RWPE2 (cell line): Measurements from ENCODE around the gene WDR5.

Experiments used
- ATAC-seq: fragments of 200-7000 bp; cut with Tn5 transposase; 3 replicates; pipeline ENCODE4 v1.9.1; 2021; ENCODE audit warnings: low read depth
- DNase-seq: peaks from one replicate; pipeline ENCODE4 v3.0.0-alpha.2; 2020; ENCODE audit warnings: low spot score
- H3K27ac ChIP-seq: fragments of 450-650 bp; 2 replicates; pipeline ENCODE4 v1.5.1; 2017; ENCODE audit warnings: mild to moderate bottlenecking; ENCODE audit not compliant: poor library complexity, severe bottlenecking
- H3K27me3 ChIP-seq: fragments of 250-450 bp; sonication (Bioruptor Pico); 2 replicates; pipeline ENCODE4 v1.5.1; 2021; ENCODE audit warnings: mild to moderate bottlenecking, moderate library complexity; ENCODE audit not compliant: insufficient read depth, poor library complexity, severe bottlenecking
- H3K36me3 ChIP-seq: fragments of 250-450 bp; sonication (Bioruptor Pico); 2 replicates; pipeline ENCODE4 v1.5.1; 2020; ENCODE audit warnings: low read depth, mild to moderate bottlenecking, moderate library complexity
- H3K4me1 ChIP-seq: fragments of 250-450 bp; sonication (Bioruptor Pico); 2 replicates; pipeline ENCODE4 v1.5.1; 2021; ENCODE audit warnings: mild to moderate bottlenecking, moderate library complexity; ENCODE audit not compliant: insufficient read depth, poor library complexity, severe bottlenecking
- H3K4me3 ChIP-seq: fragments of 250-450 bp; sonication (Bioruptor Pico); 2 replicates; pipeline ENCODE4 v1.5.1; 2021; ENCODE audit warnings: mild to moderate bottlenecking, moderate library complexity; ENCODE audit not compliant: severe bottlenecking
- H3K9me3 ChIP-seq: fragments of 250-450 bp; sonication (Bioruptor Pico); 2 replicates; pipeline ENCODE4 v1.5.1; 2021; ENCODE audit warnings: mild to moderate bottlenecking, moderate library complexity; ENCODE audit not compliant: severe bottlenecking
- CTCF ChIP-seq: fragments of 450-650 bp; IDR thresholded peaks from one replicate; pipeline ENCODE4 v1.5.1; 2017; ENCODE audit warnings: mild to moderate bottlenecking, moderate library complexity; ENCODE audit not compliant: poor library complexity, severe bottlenecking

WDR5 gene

GRCh38 chr9:134163371-134164196 lies 27.7 kb downstream of the WDR5 start:
- no peak for TF ChIP-seq CTCF
- Histone ChIP-seq H3K9me3 (no peaks in the 10 kb centered on the region), H3K4me3 (no peak overlapping the region), H3K36me3 (peaks cover 2% of the 10 kb centered on the region; the same call in 1 of the 2 replicates), H3K27ac (no peak overlapping the region), H3K27me3 (no peaks in the 10 kb centered on the region), H3K4me1 (peaks cover 3% of the 10 kb centered on the region)
- ATAC-seq, result peak; percentile 3; the same call in 1 of the 3 replicates
- DNase-seq, result no peak

DNA sequence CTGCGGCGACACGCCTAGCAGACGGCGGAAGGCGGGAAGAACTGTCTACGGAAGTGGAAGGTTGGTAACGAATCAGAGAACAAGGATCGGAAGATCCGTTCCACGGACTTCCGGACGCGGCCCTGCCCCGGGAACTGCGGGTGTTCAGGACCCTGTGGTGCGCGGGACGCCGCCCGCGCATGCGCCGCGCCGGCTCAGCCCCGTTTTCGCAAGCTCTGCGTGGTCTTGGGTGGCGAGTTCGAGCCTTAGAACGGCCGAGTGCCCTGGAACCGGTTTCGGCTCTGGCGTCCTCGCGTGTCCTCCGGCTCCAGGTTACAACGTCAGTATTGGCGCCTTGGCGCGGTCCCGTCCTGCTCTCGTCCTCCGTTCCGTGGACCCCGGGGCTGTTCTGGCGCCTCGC lies 29.0 kb downstream of the WDR5 start:
- ATAC-seq, result no peak
- Histone ChIP-seq H3K36me3 (no peaks in the 10 kb centered on the region), H3K27ac (no peak overlapping the region), H3K9me3 (no peaks in the 10 kb centered on the region), H3K4me3 (no peak overlapping the region), H3K4me1 (peaks cover 3% of the 10 kb centered on the region), H3K27me3 (no peaks in the 10 kb centered on the region)
- DNase-seq, result no peak
- TF ChIP-seq CTCF, result no peak

DNA sequence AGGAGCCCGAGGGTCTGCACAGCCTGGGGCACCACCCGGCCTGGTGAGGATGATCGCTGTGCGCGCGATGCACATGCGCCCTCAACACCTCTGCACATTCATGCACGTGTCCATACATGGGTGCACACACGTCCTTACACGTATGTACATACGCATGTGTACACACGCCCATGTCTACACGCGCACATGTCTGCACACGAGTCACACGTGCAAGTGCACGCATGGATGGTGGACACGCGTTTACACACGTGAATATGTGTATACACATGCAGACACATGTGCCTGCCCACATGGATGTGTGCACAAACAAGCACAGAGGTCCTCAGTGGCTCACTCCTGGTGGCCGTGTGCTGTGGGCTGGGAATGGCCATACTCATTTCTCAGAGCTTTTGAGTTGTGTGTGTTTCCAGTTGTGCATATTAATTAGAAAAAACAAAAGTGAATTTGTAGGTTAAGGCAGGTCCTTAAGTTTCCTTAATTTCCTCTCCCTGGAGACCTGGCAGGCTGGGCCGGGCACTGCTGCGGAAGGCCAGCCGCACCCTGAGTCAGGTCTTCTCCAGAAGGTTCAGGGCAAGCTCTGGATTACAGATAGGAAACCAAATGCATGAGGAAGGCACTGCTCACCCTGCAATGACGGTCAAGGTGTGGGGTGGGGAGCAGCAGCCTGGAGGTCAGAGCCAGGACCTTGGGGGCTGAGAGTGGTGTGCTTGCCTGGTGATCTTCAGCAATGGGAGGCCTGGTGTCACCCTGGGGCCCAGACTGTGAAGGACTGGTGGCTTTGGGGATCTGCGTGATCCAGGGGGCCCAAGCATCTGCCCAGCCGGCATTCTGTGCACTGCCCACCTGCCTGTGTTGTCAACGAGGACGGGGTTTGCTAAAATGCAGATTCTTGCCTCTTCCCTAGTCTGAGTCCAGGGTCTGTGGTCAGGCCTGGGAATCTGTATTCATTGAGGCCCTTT lies 29.8 kb downstream of the WDR5 start:
- TF ChIP-seq CTCF, result no peak
- Histone ChIP-seq H3K4me1 (peaks cover 3% of the 10 kb centered on the region), H3K36me3 (no peaks in the 10 kb centered on the region), H3K9me3 (no peaks in the 10 kb centered on the region), H3K27me3 (no peaks in the 10 kb centered on the region), H3K27ac (no peak overlapping the region), H3K4me3 (no peak overlapping the region)
- ATAC-seq, result no peak
- DNase-seq, result no peak

DNA sequence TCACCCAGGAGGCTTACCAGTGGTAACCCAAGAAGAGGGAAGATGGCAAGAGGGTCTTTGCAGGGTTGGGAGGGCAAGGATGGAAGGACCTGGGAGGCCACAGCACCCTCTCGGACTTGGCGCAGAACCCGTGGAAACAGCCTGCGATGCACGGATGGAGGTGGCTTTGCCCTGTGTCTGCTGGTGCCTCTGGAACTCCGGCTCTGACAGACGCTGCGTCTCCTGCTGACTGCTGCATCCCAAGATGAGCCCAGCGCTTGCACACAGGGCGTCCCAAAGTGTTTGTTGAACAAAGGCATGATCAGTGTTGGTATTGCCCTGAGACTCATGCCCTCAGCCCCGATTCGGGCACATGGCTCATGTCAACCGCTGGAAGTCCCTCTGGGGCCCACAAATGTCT lies 30.5 kb downstream of the WDR5 start:
- DNase-seq, result no peak
- H3K9me3 ChIP-seq, result no peaks in the 10 kb centered on the region
- ATAC-seq, result no peak
- H3K36me3 ChIP-seq, result no peaks in the 10 kb centered on the region
- H3K4me1 ChIP-seq, result peaks cover 3% of the 10 kb centered on the region
- no peaks in the 10 kb centered on the region for H3K27me3 ChIP-seq
- H3K4me3 ChIP-seq, result no peak overlapping the region
- no peak overlapping the region for H3K27ac ChIP-seq
- TF ChIP-seq CTCF, result no peak
